ENCODE results near the gene SEC24D.

Gene SEC24D

GRCh38 chr4:118842055-118842454, 6.1 kb upstream of the SEC24D start:
- peak; percentile 77 for DNase-seq (ENCODE audit: low read depth)

GRCh38 chr4:118839221-118839927, 3.4 kb upstream of the SEC24D start:
- no peak for DNase-seq (ENCODE audit: low read depth)

GRCh38 chr4:118837121-118837507, 1.2 kb upstream of the SEC24D start:
- DNase-seq (ENCODE audit: low read depth), result no peak

GRCh38 chr4:118836301-118837120, 585 bp upstream of the SEC24D start:
- DNase-seq (ENCODE audit: low read depth), result peak; percentile 33

- peak; percentile 61 for DNase-seq (ENCODE audit: low read depth)
Measured at GRCh38 chr4:118834960-118835569, 861 bp downstream of the SEC24D start.

- no peak for DNase-seq (ENCODE audit: low read depth)
Measured at GRCh38 chr4:118834070-118834469, 1.9 kb downstream of the SEC24D start.

GRCh38 chr4:118833192-118833820, 2.6 kb downstream of the SEC24D start:
- no peak for DNase-seq (ENCODE audit: low read depth)

- DNase-seq (ENCODE audit: low read depth), result no peak
Measured at GRCh38 chr4:118829107-118829506, 6.8 kb downstream of the SEC24D start.

- DNase-seq (ENCODE audit: low read depth), result no peak
Measured at GRCh38 chr4:118826723-118827444, 9.0 kb downstream of the SEC24D start.

- no peak for DNase-seq (ENCODE audit: low read depth)
Measured at GRCh38 chr4:118825799-118826198, 10.1 kb downstream of the SEC24D start.

- no peak for DNase-seq (ENCODE audit: low read depth)
Measured at GRCh38 chr4:118824141-118824540, 11.8 kb downstream of the SEC24D start.

GRCh38 chr4:118823471-118823870, 12.5 kb downstream of the SEC24D start:
- no peak for DNase-seq (ENCODE audit: low read depth)

GRCh38 chr4:118821590-118822293, 14.2 kb downstream of the SEC24D start:
- DNase-seq (ENCODE audit: low read depth), result no peak

- DNase-seq (ENCODE audit: low read depth), result no peak
Measured at GRCh38 chr4:118817178-118817930, 18.6 kb downstream of the SEC24D start.

- no peak for DNase-seq (ENCODE audit: low read depth)
Measured at GRCh38 chr4:118816538-118817177, 19.3 kb downstream of the SEC24D start.

- no peak for DNase-seq (ENCODE audit: low read depth)
Measured at GRCh38 chr4:118814891-118815290, 21.0 kb downstream of the SEC24D start.

- no peak for DNase-seq (ENCODE audit: low read depth)
Measured at GRCh38 chr4:118814058-118814457, 21.9 kb downstream of the SEC24D start.

GRCh38 chr4:118813561-118813960, 22.4 kb downstream of the SEC24D start:
- DNase-seq (ENCODE audit: low read depth), result no peak

- DNase-seq (ENCODE audit: low read depth), result no peak
Measured at GRCh38 chr4:118811832-118812231, 24.1 kb downstream of the SEC24D start.

All from HS-5 (cell line).